HG03378 (cell line): ENCODE data around the gene MTF2.

ENCODE experiments used
- ATAC-seq: cut with Tn5 transposase; IDR thresholded peaks from one replicate; pipeline ENCODE4 v1.9.1; 2021; ENCODE audit warnings: mild to moderate bottlenecking, moderate library complexity; ENCODE audit not compliant: unreplicated experiment

Gene MTF2

GRCh38 chr1:93081716-93082115 is 2.6 kb downstream of the MTF2 start:
- ATAC-seq, result no peak

- no peak for ATAC-seq
Observed at GRCh38 chr1:93082313-93082712, 3.2 kb downstream of the MTF2 start.

DNA sequence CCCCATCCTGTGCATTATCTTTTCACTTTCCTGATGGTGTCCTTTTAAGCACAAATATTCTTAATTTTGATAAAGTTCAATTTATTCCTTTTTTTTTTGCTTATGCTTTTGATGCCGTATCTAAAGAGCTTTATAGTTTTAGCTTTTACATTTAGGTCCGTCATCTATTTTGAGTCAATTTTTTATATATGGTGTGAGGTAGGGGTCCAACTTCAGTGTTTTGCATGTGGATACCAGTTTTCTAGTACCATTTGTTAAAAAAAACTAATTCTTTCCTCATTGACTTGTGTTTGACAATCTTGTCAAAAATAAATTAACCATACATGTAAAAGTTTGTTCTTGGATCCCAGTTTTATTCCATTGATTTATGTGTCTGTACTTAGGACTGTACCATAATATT is 4.9 kb downstream of the MTF2 start:
- no peak for ATAC-seq

DNA sequence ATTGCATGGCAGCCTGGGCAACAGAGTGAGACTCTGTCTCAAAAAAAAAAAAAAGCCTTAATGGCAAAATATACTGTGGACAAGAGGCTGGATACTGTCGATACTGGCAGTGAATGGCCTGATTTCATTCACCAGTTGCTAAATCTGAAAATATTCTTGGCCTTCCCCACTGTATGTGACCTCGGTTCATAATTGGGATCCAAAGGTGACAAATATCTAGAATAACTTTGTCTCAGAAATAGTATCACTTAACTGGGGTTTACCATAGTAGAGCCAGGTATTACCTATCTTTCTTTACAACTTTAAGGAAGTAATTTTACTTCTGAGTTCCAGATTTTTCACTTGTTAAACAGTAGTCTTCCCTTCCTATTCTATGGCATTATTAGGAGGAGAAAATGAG is 8.4 kb downstream of the MTF2 start:
- ATAC-seq, result no peak

DNA sequence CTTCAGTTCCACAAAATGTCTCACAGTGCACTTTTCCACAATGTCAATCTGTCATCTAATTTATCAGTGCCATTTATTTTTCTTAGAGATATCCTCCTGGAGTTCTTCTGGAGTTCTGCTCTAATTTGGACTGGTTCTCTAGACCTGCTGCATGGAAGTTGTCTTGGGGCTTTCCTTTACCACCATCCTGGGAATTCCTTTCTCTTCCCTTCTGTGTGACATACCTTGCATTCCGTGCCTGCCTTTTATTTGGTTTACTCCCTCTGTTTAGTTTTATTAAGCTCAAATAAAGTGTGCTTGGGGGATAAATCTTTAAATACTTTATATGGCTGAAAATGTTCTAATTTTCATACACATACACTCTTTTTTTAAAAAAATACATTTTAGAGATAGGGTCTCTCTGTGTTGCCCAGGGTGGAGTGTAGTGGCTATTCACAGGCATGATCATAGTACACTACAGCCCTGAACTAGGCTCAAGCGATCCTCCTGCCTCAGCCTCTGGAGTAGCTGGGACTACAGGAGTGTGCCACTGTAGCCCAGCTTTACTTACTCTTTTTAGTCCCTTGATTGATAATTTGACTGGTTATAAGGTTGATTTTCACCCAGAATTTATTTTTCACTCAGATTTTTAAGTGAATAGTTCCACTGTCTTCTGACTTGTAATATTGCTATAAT is 14.4 kb downstream of the MTF2 start:
- ATAC-seq, result no peak

DNA sequence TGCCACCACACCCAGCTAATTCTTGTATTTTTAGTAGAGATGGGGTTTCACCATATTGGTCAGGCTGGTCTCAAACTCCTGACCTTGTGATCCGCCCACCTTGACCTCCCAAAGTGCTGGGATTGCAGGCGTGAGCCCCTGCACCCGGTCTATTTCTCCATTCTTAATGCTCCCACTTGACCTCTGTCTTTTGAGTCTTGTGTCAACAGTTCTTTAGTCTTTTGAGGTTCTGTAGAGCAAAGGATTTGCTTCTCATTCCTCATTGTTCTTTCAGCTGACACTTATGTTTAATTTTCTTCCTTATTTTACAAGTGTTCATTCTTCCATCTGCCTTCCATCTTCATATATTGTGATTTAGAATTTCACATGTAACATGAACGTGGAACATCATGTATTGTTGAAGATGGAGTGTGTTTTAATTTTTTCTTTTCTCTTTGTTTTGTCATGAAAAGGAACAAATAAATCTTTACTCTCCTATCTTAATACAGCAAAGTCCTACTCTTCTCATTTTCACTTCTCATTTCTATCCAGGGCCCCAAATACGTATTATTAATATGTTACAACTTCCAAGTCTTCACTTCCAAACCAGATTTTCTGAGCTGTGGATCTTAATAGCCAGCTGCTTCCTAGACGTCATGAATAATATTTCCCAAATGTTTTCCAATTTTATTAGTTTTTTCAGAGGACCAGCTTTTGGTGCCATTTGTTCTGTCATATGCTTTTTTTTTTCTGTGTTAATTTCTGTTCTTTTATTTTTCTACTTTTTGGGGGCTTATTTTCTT is 16.9 kb downstream of the MTF2 start:
- ATAC-seq, result no peak

GRCh38 chr1:93102142-93102541 is 23.1 kb downstream of the MTF2 start:
- no peak for ATAC-seq

DNA sequence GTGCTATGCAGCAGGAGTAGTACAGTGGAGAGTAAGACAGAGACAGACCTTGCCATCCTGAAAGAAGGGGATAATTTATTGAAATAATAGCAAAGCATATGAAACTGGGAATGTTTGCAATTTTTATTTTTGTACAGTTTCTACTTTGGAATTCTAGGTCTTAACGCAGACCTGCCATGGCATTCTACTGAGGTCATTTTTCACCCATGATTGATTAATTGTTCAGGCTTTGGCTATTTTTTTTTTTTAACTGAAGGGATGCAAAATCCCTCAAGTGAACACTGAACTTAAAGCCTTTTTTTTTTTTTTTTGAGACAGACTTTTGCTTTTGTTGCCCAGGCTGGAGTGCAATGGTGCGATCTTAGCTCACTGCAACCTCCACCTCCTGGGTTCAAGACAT is 27.1 kb downstream of the MTF2 start:
- no peak for ATAC-seq

GRCh38 chr1:93107395-93107794 is 28.3 kb downstream of the MTF2 start:
- no peak for ATAC-seq

GRCh38 chr1:93108335-93108734 is 29.3 kb downstream of the MTF2 start:
- no peak for ATAC-seq

DNA sequence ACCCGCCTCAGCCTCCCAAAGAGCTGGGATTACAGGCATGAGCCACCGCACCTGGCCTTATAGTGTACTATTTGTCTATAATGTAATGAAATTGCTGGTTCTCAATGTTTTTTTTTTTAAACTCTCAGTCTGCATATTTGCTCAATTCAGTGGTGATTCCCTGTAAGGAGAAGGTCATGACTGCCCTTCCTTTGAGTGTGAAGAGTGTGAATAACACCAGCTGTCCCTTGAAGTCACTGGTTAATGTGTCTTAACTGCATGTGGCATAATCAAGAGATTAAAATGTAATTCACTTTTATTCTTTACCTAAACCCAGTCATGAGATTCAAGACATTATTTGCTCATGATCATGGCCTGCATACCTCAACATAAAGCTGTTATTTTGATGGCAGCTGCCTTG is 30.5 kb downstream of the MTF2 start:
- ATAC-seq, result no peak

- ATAC-seq, result no peak
Observed at GRCh38 chr1:93111065-93111464, 32.0 kb downstream of the MTF2 start.

GRCh38 chr1:93111561-93111960 is 32.5 kb downstream of the MTF2 start:
- no peak for ATAC-seq

DNA sequence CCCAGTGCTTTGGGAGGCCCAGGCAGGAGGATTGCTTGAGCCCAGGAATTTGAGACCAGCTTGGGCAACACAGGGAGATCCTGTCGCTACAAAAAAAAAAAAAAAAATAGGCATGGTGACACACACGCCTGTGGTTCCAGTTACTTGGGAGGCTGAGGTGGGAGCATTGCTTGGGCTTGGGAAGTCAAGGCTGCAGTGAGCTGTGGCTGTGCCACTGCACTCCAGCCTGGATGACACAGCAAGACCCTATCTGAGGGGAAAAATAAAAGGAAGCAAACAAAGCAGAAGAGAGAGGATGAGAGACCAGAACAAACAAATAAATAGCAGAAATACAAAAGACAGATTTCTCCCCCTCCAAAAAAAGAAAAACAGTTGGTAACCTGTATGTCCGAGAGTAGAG is 34.0 kb downstream of the MTF2 start:
- no peak for ATAC-seq

- ATAC-seq, result no peak
Observed at GRCh38 chr1:93114391-93114790, 35.3 kb downstream of the MTF2 start.

- no peak for ATAC-seq
Observed at GRCh38 chr1:93120614-93121013, 41.5 kb downstream of the MTF2 start.

DNA sequence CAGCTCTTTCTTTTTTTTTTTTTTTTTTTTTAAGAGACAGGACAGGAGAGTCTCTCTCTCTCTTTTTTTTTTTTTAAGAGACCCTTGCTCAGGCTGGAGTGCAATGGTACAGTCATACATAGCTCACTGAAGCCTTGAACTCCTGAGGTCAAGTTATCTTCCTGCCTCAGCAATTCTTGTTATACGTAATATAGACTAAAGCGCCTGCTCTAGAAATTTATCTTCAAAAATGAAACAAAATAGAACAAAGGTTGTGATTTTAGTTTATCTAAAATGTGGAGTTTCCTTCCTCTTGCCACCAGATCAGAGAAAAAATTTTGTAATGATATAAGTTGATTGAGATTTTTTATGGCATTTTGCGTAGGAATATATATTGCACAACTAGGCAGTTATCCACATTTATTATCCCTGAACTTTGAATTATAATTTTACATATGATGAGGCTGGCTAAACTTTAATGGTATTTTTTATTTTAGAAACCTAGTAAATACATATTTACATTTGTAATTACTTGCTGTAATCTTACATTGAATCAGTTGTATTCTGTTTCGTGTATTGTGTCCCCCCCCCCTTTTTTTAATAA is 44.2 kb downstream of the MTF2 start:
- ATAC-seq, result no peak

DNA sequence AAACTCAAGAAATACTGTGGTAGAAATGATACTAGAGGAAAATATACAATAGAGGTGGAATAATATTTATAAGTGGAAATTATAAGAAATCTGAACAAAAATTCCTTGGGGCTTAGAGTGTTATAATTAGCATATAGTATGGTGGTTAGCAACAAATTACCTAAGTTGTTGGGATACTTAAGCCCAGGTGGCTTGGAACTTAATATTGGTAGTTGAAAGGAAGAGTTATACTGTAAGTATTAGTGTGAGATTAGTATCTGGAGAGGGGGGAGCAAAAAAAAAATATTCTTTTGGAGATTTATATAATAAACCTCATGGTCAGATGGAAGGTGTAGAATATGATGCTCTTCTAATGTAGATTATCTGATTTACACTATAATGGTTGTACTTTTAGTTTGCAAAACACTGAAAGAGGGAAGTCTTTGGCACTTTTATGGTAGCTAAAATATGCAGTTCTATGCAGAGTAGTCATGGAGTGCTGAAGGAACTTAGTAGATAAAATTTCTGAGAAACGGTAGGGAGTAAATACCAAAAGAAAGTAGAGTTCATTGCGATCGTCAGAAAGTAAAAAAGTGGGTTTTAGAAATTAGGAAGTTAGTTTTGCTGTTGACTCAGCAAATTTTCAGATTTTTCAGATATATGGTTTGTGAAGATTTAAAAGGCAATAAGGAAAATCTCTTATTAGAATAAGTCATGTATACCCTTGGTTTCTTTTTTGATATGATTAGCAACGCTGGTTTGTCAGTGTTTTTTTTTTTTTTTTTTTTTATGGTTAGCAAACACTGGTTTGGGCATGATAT is 45.7 kb downstream of the MTF2 start:
- ATAC-seq, result no peak

DNA sequence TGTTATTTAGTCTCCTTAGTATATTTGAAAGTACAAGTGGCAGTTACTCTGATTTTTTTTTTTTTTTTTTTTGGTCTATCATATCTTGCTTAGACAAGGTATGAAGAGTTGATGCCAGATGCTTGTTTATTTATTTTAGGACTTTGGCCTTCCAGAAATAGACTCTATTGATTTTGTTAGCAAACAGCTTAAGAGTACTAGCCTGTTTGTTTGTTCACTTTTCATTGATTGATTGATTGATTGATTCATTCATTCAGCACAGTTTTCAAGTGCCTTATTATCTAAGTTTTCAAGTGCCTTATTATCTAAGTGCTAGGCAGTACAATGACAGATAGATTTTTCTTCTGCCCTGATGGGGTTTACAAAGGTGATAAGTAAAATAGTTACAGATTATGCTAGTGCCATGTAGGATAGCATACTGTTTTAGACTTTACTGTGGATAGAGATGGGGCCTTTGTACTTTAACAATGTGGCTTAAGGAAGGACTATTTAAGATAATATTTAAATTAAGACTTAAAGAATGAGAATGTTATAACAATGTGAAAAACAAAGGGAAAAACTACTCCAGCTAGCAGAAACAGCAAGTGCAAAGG is 50.5 kb downstream of the MTF2 start:
- ATAC-seq, result no peak

DNA sequence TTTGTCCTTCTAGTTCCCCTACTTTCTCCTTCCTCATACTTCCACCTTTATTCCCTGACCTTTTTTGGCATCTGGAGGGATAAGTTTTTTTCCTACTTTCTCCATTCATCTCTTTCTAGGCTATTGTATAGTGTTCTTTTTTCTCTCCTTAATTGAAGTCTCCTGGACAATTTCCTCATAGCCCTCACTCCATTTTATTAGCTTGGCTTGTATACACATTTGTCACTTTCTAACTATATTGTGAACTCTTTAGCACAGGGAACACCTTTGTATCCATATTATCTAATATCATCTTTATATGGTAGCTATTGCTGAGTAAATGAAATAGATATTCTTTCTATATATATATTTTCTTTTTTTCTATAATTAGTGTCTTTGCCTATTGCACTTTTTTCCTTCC is 53.6 kb downstream of the MTF2 start:
- ATAC-seq, result no peak

DNA sequence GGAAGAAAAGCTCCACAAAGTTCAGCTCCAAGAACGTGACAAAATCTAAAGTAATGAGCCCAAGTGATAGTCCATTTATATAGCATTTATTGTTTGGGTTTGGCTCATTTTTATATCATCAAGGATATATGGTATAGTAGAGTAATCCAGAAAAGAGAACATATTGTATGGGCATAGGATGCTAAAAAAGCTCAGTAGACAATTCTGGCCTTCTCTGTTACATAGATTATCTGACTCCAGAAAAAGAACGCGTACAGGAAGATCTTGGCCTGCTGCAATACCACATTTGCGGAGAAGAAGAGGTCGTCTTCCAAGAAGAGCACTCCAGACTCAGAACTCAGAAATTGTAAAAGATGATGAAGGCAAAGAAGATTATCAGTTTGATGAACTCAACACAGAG is 57.4 kb downstream of the MTF2 start:
- no peak for ATAC-seq
